ENCODE data around the gene MYORG. TPM values are rescaled to one million over a fixed set of nuclear protein-coding genes. Genes with fewer than 3 reads are reported as not detected.

Gene MYORG
- total RNA-seq, 2 experiments from 2014 or later: 4.7 to 5.5 TPM

DNA sequence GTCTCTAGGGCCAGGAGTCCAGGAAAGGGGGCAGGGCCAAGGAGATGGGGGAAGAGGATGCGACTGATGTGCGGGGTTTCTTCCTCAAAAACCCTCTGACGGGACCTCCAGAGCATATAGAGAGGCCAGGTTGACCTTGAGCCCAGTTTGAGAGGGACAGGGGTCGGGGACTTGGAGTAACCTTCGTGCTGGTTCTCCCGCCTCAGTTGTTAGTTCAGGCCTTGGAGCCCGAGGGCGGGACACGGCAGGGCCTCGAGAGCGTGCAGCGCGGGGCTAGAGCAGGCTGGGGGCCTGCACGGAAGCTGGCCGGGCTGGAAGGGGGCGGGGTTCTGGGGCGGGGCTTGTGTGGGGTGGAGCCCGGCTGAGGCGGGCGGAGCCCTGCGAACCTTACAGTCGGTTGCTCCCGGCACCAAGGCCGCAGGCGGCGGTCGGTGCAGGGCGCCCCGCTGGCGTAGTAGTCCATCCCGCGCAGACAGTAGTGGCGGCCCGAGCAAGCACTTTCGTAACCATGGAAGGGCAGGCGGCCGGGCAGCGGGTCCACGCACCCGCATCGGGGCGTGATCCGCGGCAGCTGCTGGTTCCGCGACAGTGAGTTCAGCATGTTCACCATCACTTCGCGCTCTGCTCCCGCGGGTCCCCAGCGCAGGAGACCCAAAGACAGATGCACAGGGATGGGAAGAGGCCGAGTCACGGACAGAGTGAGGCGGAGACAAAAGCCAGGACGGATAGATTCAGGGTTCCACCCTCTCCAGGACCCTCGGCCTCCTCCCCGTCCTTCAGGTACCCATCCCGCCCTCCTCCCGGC, 4.0 kb upstream of the MYORG start:
- H3K9me3 Mint-ChIP-seq: no peaks in the 10 kb centered on the region

GRCh38 chr9:34380034-34380510, 3.4 kb upstream of the MYORG start:
- Mint-ChIP-seq H3K27me3 (peaks cover 10% of the 10 kb centered on the region), H3K36me3 (no peaks in the 10 kb centered on the region), H3K9me3 (no peaks in the 10 kb centered on the region), H3K27ac (peak overlapping the region; percentile 86), H3K4me1 (peaks cover 29% of the 10 kb centered on the region), H3K4me3 (peak overlapping the region; percentile 89)
- DNase-seq (peak; percentile 57), ATAC-seq (ENCODE audit: low read depth) (no peak)
- POLR2A ChIA-PET: interaction anchor here (0.6 to 1.6 kb wide), 5 partner anchors 45 to 257 kb away, joined by 3 to 5 read pairs (median 4); partner anchors contain the start of gene SIGMAR1

More for the DNA sequence above, 4.0 kb upstream of the MYORG start:
- peak; percentile 49 for ATAC-seq (ENCODE audit: low read depth)
- H3K36me3 Mint-ChIP-seq: no peaks in the 10 kb centered on the region
- DNase-seq: peak; percentile 85
- POLR2A ChIA-PET: interaction anchor here (0.6 to 1.4 kb wide), 6 partner anchors 22 to 564 kb away, joined by 3 to 5 read pairs (median 3); partner anchors contain the start of genes SIGMAR1 and UBE2R2
- peak overlapping the region; percentile 89 for H3K4me3 Mint-ChIP-seq
- peaks cover 10% of the 10 kb centered on the region for H3K27me3 Mint-ChIP-seq
- peak overlapping the region; percentile 86 for H3K27ac Mint-ChIP-seq
- H3K4me1 Mint-ChIP-seq: peaks cover 23% of the 10 kb centered on the region

GRCh38 chr9:34379334-34380033, 2.8 kb upstream of the MYORG start:
- peak; percentile 31 for ATAC-seq (ENCODE audit: low read depth)
- peaks cover 10% of the 10 kb centered on the region for H3K27me3 Mint-ChIP-seq
- POLR2A ChIA-PET: interaction anchor here (0.6 to 1.6 kb wide), 7 partner anchors 44 to 507 kb away, joined by 3 to 5 read pairs (median 4); partner anchors contain the start of gene SIGMAR1
- H3K27ac Mint-ChIP-seq: peak overlapping the region; percentile 86
- peak overlapping the region; percentile 89 for H3K4me3 Mint-ChIP-seq
- H3K9me3 Mint-ChIP-seq: no peaks in the 10 kb centered on the region
- H3K36me3 Mint-ChIP-seq: no peaks in the 10 kb centered on the region
- H3K4me1 Mint-ChIP-seq: peaks cover 29% of the 10 kb centered on the region
- DNase-seq: peak; percentile 88

DNA sequence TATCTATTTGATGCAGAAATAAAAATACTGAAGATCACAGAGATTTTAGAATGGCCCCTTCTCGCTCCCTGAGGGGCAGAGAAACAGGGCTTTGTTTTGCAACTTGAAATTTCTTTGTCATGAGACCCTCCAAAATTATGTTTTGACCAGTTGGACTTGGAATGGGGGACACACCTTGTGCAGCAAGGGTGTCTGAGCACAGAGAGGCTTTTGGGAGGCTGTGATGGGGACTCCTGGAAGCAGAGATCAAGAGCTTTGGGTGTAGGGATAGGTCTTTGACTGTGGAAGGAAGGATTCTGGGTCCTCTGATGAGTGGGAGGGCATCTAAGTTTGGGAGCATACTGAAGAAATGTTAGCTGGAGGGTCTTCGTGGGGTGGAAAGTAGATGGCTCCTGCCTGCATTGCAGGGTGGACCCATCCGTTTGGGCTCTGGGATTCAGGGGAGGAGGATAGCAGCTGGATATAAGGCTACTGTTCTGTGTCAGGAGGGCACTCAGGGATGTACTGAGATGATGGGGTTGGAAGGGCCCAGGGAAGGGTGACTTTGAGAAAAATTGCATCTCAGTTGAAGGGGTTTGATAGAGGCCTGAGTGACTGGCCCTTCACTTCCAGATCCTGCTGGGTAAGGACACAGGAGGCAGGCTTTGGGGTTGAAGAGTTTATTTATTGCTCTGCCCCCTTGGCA, 1.8 kb upstream of the MYORG start:
- ATAC-seq (ENCODE audit: low read depth): no peak
- H3K4me1 Mint-ChIP-seq: peaks cover 29% of the 10 kb centered on the region
- POLR2A ChIA-PET: interaction anchor here (0.6 to 3.1 kb wide), 4 partner anchors 43 to 301 kb away, joined by 3 to 19 read pairs (median 4); no protein-coding TSS in a partner anchor
- H3K4me3 Mint-ChIP-seq: no peak overlapping the region
- H3K27me3 Mint-ChIP-seq: peaks cover 10% of the 10 kb centered on the region
- H3K27ac Mint-ChIP-seq: no peak overlapping the region
- no peaks in the 10 kb centered on the region for H3K36me3 Mint-ChIP-seq
- H3K9me3 Mint-ChIP-seq: no peaks in the 10 kb centered on the region
- no peak for DNase-seq

- peak overlapping the region; percentile 95 for H3K4me3 Mint-ChIP-seq
- DNase-seq (no peak), ATAC-seq (ENCODE audit: low read depth) (no peak)
- H3K9me3 Mint-ChIP-seq: no peaks in the 10 kb centered on the region
- POLR2A ChIA-PET: interaction anchor here (0.9 to 3.1 kb wide), 8 partner anchors 13 to 561 kb away, joined by 3 to 19 read pairs (median 6); partner anchors contain the start of gene SIGMAR1
- H3K4me1 Mint-ChIP-seq: peaks cover 29% of the 10 kb centered on the region
- H3K27me3 Mint-ChIP-seq: peaks cover 10% of the 10 kb centered on the region
- peaks cover 6% of the 10 kb centered on the region for H3K36me3 Mint-ChIP-seq
- H3K27ac Mint-ChIP-seq: peak overlapping the region; percentile 49
These were observed 677 bp upstream of the MYORG start for GRCh38 chr9:34377404-34377746.

DNA sequence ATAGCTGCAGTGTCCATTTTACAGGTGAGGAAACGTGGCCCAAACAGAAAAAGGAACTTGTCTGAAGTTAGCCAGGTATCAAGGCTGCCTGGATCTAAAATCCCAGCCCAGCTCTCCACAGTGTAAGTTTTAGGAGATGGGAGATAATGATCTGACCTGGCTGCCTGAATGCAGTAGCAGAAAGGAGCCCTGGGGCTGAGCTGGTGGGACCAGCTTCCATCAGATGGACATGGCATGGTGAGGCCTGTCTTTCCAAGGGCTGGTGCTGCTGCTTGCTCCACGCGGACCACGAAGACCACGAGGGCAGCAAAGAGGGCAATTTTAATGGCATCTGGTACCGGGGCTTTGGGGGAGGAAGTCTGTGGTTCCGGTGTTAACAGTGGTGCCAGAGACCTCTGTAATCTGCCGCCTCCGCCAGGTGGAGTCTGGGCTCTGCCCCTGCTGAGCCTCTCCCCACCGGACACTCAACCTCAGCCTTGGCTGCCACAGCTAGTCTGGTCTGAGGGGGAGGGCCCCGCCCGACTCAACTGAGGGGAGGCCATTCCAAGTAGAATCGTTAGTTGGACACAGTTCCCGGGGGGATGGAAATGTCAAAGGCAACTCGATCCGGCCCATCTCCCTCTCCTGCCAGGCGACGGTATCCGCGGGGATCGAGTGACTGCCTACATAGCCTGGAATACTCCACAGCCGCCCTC, 650 bp downstream of the MYORG start:
- Mint-ChIP-seq H3K4me1 (peaks cover 26% of the 10 kb centered on the region), H3K4me3 (peak overlapping the region; percentile 95), H3K9me3 (no peaks in the 10 kb centered on the region), H3K36me3 (peaks cover 12% of the 10 kb centered on the region), H3K27me3 (peaks cover 1% of the 10 kb centered on the region), H3K27ac (peak overlapping the region; percentile 91)
- POLR2A ChIA-PET: interaction anchor here (0.6 to 3.4 kb wide), 8 partner anchors 12 to 261 kb away, joined by 3 to 19 read pairs (median 6); partner anchors contain the start of gene SIGMAR1
- ATAC-seq (ENCODE audit: low read depth) (peak; percentile 13), DNase-seq (peak; percentile 68)

DNA sequence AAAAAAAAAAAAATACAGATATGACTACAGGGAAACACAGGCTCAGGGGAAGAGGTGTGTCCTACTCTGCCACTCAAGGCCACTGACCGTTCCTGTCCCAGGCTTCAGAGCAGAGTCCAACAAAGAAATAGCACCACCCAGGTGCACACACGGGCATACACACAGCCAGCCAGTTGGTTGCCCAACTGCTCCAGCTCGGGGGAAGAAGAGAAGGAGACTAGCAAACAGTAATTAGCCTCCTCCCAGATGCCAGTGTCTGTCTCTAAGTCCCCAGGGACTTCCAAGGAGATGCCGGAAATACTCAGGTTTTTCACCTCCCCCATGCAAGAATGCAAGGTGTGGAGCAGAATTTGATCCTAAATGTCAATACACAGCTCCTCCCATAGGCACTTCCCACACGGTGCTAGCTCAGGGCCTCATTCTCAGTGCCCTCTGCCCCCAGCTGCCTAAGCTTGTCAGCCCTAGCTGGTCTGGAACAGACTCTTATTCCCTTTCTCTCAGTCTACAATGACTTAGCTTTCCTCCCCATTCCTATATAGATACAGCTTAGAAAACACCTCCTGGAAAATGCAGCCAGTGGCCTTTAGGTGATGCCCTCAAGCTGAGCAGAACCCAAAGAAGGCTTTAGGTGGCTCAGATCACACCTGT, 1.7 kb downstream of the MYORG start:
- peak overlapping the region; percentile 95 for H3K4me3 Mint-ChIP-seq
- H3K9me3 Mint-ChIP-seq: no peaks in the 10 kb centered on the region
- DNase-seq: no peak
- POLR2A ChIA-PET: interaction anchor here (3.1 to 3.4 kb wide), 2 partner anchors 11 to 44 kb away, joined by 15 to 19 read pairs; no protein-coding TSS in a partner anchor
- ATAC-seq (ENCODE audit: low read depth): no peak
- H3K27ac Mint-ChIP-seq: peak overlapping the region; percentile 61
- peaks cover 23% of the 10 kb centered on the region for H3K4me1 Mint-ChIP-seq
- H3K36me3 Mint-ChIP-seq: peaks cover 21% of the 10 kb centered on the region
- H3K27me3 Mint-ChIP-seq: no peaks in the 10 kb centered on the region

DNA sequence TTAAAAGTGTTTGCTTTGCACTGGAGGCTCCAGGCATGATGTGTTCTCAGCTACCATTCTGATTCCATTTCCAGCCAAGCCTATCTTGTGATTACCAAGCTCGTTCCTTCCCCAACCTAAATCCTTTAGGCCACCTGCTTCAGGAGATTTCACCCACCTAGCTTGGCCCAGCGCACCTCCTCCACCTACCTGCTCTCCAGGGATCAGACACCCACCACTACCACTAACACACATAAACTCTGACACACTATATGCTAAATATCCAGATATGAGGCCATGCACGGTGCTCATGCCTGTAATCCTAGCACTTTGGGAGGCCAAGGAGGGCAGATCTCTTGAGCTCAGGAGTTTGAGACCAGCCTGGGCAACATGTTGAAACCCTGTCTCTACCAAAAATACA, 2.4 kb downstream of the MYORG start:
- Mint-ChIP-seq H3K4me3 (no peak overlapping the region), H3K27me3 (no peaks in the 10 kb centered on the region), H3K4me1 (peaks cover 19% of the 10 kb centered on the region), H3K36me3 (peaks cover 24% of the 10 kb centered on the region), H3K9me3 (no peaks in the 10 kb centered on the region), H3K27ac (no peak overlapping the region)
- POLR2A ChIA-PET: interaction anchor here (0.5 to 3.4 kb wide), 2 partner anchors 10 to 28 kb away, joined by 3 to 15 read pairs; no protein-coding TSS in a partner anchor
- no peak for DNase-seq
- ATAC-seq (ENCODE audit: low read depth): no peak

DNA sequence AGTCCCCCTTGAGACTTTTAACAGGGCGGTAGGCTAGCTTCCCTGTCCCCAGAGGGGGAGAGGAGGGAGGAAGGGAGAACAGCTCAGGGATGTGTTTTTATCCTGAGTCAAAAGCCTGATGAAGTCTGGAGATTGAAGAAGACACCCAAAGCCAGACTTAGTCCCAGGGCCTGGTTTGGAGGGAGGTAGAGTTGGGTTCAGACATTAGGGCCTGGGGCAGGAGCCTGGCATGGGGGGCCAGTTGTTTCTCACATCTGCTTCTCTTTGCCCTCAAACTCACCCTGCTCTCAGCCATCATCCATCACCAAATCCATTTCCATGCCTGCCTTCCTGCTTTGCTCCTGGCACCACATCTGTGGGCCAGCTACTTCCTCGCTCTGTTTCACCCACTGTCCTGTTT, 2.9 kb downstream of the MYORG start:
- POLR2A ChIA-PET: interaction anchor here (0.5 to 3.4 kb wide), 2 partner anchors 9 to 28 kb away, joined by 3 to 15 read pairs; no protein-coding TSS in a partner anchor
- DNase-seq: no peak

DNA sequence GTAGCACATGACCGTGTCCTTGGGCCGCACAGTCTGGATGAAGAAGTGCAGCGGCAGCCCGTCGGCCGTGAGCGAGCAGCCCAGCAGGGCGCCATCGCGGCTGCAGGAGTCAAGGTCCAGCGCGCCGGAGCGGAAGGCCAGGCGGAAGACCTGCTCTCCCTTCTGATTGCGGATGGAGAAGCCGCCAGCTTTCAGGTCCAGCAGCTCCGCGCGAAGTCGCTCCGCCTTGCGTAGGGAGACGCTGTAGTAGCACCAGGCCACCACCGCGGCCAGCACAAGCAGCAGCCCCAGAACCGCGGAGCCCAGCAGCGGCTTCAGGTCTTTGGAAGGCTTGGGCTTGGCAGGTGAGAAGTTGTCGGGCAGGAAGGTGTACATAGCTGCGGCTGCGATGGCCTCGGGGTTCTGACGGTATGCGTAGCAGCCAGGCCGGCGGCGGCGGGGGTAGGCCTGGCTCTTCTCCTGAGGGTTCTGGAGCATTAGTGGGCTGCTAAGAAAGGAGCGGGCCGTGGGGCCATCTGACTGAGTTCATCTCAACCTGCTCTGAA, 4.2 kb downstream of the MYORG start:
- H3K27ac Mint-ChIP-seq: no peak overlapping the region

More for the DNA sequence above, 2.9 kb downstream of the MYORG start:
- peaks cover 27% of the 10 kb centered on the region for H3K36me3 Mint-ChIP-seq
- H3K27me3 Mint-ChIP-seq: no peaks in the 10 kb centered on the region
- peaks cover 17% of the 10 kb centered on the region for H3K4me1 Mint-ChIP-seq
- H3K9me3 Mint-ChIP-seq: peaks cover 2% of the 10 kb centered on the region
- H3K4me3 Mint-ChIP-seq: no peak overlapping the region
- H3K27ac Mint-ChIP-seq: no peak overlapping the region
- ATAC-seq (ENCODE audit: low read depth): no peak

GRCh38 chr9:34371886-34372466, 4.7 kb downstream of the MYORG start:
- DNase-seq (no peak), ATAC-seq (ENCODE audit: low read depth) (no peak)
- H3K27ac Mint-ChIP-seq: no peak overlapping the region
- POLR2A ChIA-PET: no interaction called here
- peaks cover 43% of the 10 kb centered on the region for H3K36me3 Mint-ChIP-seq
- H3K27me3 Mint-ChIP-seq: no peaks in the 10 kb centered on the region
- peaks cover 17% of the 10 kb centered on the region for H3K4me1 Mint-ChIP-seq
- peaks cover 9% of the 10 kb centered on the region for H3K9me3 Mint-ChIP-seq
- no peak overlapping the region for H3K4me3 Mint-ChIP-seq

More for the DNA sequence above, 4.2 kb downstream of the MYORG start:
- Mint-ChIP-seq H3K4me3 (no peak overlapping the region), H3K4me1 (peaks cover 17% of the 10 kb centered on the region), H3K36me3 (peaks cover 38% of the 10 kb centered on the region), H3K9me3 (peaks cover 6% of the 10 kb centered on the region), H3K27me3 (no peaks in the 10 kb centered on the region)
- DNase-seq (no peak), ATAC-seq (ENCODE audit: low read depth) (no peak)
- POLR2A ChIA-PET: interaction anchor here (1.0 kb wide), 1 partner anchor 20 kb away, joined by 3 read pairs; no protein-coding TSS in a partner anchor
